K562 (cell line): ENCODE data around the gene UBN2. TPM values are rescaled to one million over a fixed set of nuclear protein-coding genes. Genes with fewer than 3 reads are reported as not detected.
A peak's percentile ranks its signal among the peaks of the same experiment; 100 is the strongest.

ENCODE experiments used
- CAMTA2 ChIP-seq: fragments of 250-450 bp; sonication (Bioruptor Pico); conservative IDR thresholded peaks from 2 replicates; pipeline ENCODE4 v1.5.1; 2022
- CC2D1A ChIP-seq: fragments of 450-650 bp; IDR thresholded peaks from 2 replicates; pipeline ENCODE4 v1.6.1; 2017; ENCODE audit warnings: mild to moderate bottlenecking
- CHCHD3 ChIP-seq: fragments of 250-450 bp; sonication (Bioruptor Pico); IDR thresholded peaks from 2 replicates; pipeline ENCODE4 v2.1.2; 2022; ENCODE audit warnings: mild to moderate bottlenecking
- CXXC5 ChIP-seq: fragments of 250-450 bp; sonication (Bioruptor Pico); IDR thresholded peaks from 2 replicates; pipeline ENCODE4 v1.8.0; 2022; ENCODE audit warnings: inconsistent platforms, mild to moderate bottlenecking, moderate library complexity
- DACH1 ChIP-seq: fragments of 450-650 bp; IDR thresholded peaks from 2 replicates; pipeline ENCODE4 v1.6.1; 2018; ENCODE audit not compliant: partially characterized antibody
- DPF2 ChIP-seq: fragments of 450-650 bp; IDR thresholded peaks from 2 replicates; pipeline ENCODE4 v1.6.1; 2016
- ELF2 ChIP-seq: fragments of 250-450 bp; sonication (Bioruptor Pico); IDR thresholded peaks from 2 replicates; pipeline ENCODE4 v1.5.0; 2021; ENCODE audit warnings: mild to moderate bottlenecking
- ESRRB ChIP-seq: fragments of 250-450 bp; sonication (Bioruptor Pico); IDR thresholded peaks from 2 replicates; pipeline ENCODE4 v1.5.0; 2020; ENCODE audit warnings: mild to moderate bottlenecking, moderate library complexity, borderline replicate concordance
- ETS2 ChIP-seq: IDR thresholded peaks from 2 replicates; pipeline ENCODE4 v1.6.1; 2016; ENCODE audit warnings: borderline replicate concordance, missing genetic modification characterization, mild to moderate bottlenecking, moderate library complexity, missing compliant biosample characterization; ENCODE audit not compliant: poor library complexity, severe bottlenecking
- GATA2 ChIP-seq: sonication (generic); formaldehyde crosslinking; IDR thresholded peaks from 2 replicates; pipeline ENCODE4 v1.4.0; 2020; ENCODE audit warnings: mild to moderate bottlenecking, missing genetic modification reagents
- HNRNPLL ChIP-seq: fragments of 200-400 bp; formaldehyde crosslinking; IDR thresholded peaks from 2 replicates; pipeline ENCODE4 v1.6.1; 2017; ENCODE audit warnings: low read length, low read depth, mild to moderate bottlenecking; ENCODE audit not compliant: poor library complexity, severe bottlenecking
- KLF10 ChIP-seq: fragments of 250-450 bp; sonication (Bioruptor Pico); IDR thresholded peaks from 2 replicates; pipeline ENCODE4 v1.6.1; 2021; ENCODE audit warnings: matching md5 sums
- LEF1 ChIP-seq: fragments of 450-650 bp; IDR thresholded peaks from 2 replicates; pipeline ENCODE4 v1.6.1; 2016; ENCODE audit warnings: mild to moderate bottlenecking
- NELFE ChIP-seq: IDR thresholded peaks from 2 replicates; pipeline ENCODE4 v1.6.1; 2011; ENCODE audit warnings: mild to moderate bottlenecking; ENCODE audit not compliant: insufficient read depth, insufficient read length
- OTX1 ChIP-seq: fragments of 450-650 bp; formaldehyde crosslinking; IDR thresholded peaks from 2 replicates; pipeline ENCODE4 v1.4.0; 2022; ENCODE audit warnings: mild to moderate bottlenecking
- PATZ1 ChIP-seq: fragments of 250-450 bp; sonication (Bioruptor Pico); IDR thresholded peaks from 2 replicates; pipeline ENCODE4 v1.5.0; 2020; ENCODE audit warnings: mild to moderate bottlenecking, borderline replicate concordance
- U2AF2 ChIP-seq: fragments of 200-400 bp; formaldehyde crosslinking; optimal IDR thresholded peaks from 2 replicates; pipeline ENCODE3; 2017; ENCODE audit warnings: low read depth, mild to moderate bottlenecking, low read length
- ZBTB40 ChIP-seq, 2 experiments: fragments of 450-650 bp in 1 of 2; sonication (generic) in 1 of 2; formaldehyde crosslinking in 1 of 2; IDR thresholded peaks; 2 replicates each; pipeline versions ENCODE4 v1.7.1 to v1.9.0; 2016 to 2022; ENCODE audit warnings: inconsistent platforms in 1 of 2, mild to moderate bottlenecking in 1 of 2, missing genetic modification reagents in 1 of 2
- ZFX ChIP-seq: sonication (generic); formaldehyde crosslinking; IDR thresholded peaks from 2 replicates; pipeline ENCODE4 v1.8.0; 2022; ENCODE audit warnings: mild to moderate bottlenecking, missing genetic modification reagents, moderate library complexity
- ZNF274 ChIP-seq: IDR thresholded peaks from 2 replicates; pipeline ENCODE4 v1.6.1; 2011; ENCODE audit warnings: low read depth, mild to moderate bottlenecking, low read length, moderate library complexity, borderline replicate concordance
- ZNF766 ChIP-seq: fragments of 200-800 bp; sonication (Bioruptor generic); conservative IDR thresholded peaks from 2 replicates; pipeline ENCODE4 v1.6.1; 2016; ENCODE audit warnings: missing genetic modification characterization, missing compliant biosample characterization
- polyA plus RNA-seq, 8 experiments: library from polyadenylated mRNA; depleted of rRNA in 4 of 8; stranded (reverse) in 5 of 8; unstranded in 3 of 8; fragments of >200 nt; fragmentation: Nextera tagmentation in 2 of 8; fragmentation: Illumina TruSeq in 1 of 8; extraction: Ambion mirVana in 2 of 8; extraction: Trizol in 1 of 8; gene quantifications; 2 replicates each; pipeline versions ENCODE4 v1.2.1 to v1.2.3, GENCODE V29; 2011 to 2014; ENCODE audit warnings: inconsistent platforms in 1 of 8, missing spikeins in 1 of 8
- total RNA-seq, 7 experiments: library from RNA; depleted of rRNA in 6 of 7; stranded (reverse); fragments of >200 nt in 6 of 7; fragmentation: Illumina TruSeq in 2 of 7; extraction: Trizol in 2 of 7; gene quantifications; 2 replicates each; pipeline versions ENCODE4 v1.2.1 to v1.2.3, GENCODE V29; 2011 to 2021; ENCODE audit warnings: low replicate concordance in 1 of 7

The UBN2 gene
- total and polyA plus RNA-seq, 9 of the 15 experiments (the other 6 are each of a cell fraction or from before 2014, with no cell fraction given) = 1.2 to 19.5 (median 9.9) TPM

GRCh38 chr7:139230484-139230773 is 608 bp upstream of the UBN2 start (continued):
- TF ChIP-seq ZBTB40 (IDR thresholded peaks at IDR 0.05) (no peak), ZBTB40 (CRISPR knock-in tag; IDR thresholded peaks at IDR 0.05) (peak; percentile 38; the same call in 1 of the 2 replicates), ZFX (CRISPR knock-in tag) (no peak), LEF1 (no peak), CC2D1A (no peak), GATA2 (CRISPR knock-in tag) (no peak), CXXC5 (CRISPR knock-in tag) (no peak), CAMTA2 (CRISPR knock-in tag) (no peak), DPF2 (0 out of 2 replicates have a peak, but pooled peaks have one; percentile 1), ZNF766 (CRISPR knock-in tag) (peak; percentile 30; the same call in 1 of the 2 replicates), KLF10 (CRISPR knock-in tag) (no peak), ZNF274 (no peak), U2AF2 (no peak), CHCHD3 (CRISPR knock-in tag) (no peak), ETS2 (peak; percentile 21), ESRRB (CRISPR knock-in tag) (no peak), NELFE (no peak), ELF2 (CRISPR knock-in tag) (no peak), OTX1 (CRISPR knock-in tag) (no peak), DACH1 (peak; percentile 5), PATZ1 (CRISPR knock-in tag) (no peak), HNRNPLL (no peak)
